ENCODE measurements around the gene MEI4. TPM values are rescaled to one million over a fixed set of nuclear protein-coding genes. Genes with fewer than 3 reads are reported as not detected.

Gene MEI4
- polyA plus RNA-seq, 1 donor from 2014 or later, result not detected

DNA sequence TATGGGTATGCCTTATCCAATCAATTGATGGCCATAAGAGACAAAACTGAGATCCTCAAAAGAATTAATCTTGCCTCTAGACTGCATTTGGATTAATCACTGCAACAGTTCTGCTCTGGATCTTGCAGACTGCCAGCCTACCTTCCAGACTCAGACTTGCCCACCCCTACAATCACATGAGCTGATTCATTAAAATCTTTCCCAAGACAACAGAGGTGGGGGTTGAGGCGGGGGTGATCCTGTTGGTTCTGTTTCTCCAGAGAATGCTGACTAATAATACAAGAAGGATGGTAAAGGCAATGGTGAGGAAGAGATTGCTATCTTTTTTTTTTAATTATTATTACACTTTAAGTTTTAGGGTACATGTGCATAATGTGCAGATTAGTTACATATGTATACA, 43.7 kb upstream of the MEI4 start:
- Histone ChIP-seq H3K4me3 (ENCODE audit: low read length) (no peak overlapping the region), H3K27ac (ENCODE audit: low read length) (no peak overlapping the region), H3K4me2 (ENCODE audit: low read length) (no peak overlapping the region), H4K20me1 (ENCODE audit: insufficient read depth) (no peaks in the 10 kb centered on the region), H3K9me2 (ENCODE audit: insufficient read depth, low read length) (no peaks in the 10 kb centered on the region), H3K9ac (ENCODE audit: low read length) (no peak overlapping the region), H3F3A (ENCODE audit: insufficient read depth, low read length, poor library complexity, severe bottlenecking) (no peaks in the 10 kb centered on the region), H2AFZ (ENCODE audit: low read depth, low read length) (no peak overlapping the region), H3K36me3 (ENCODE audit: insufficient read depth, low read length) (no peaks in the 10 kb centered on the region), H3K79me2 (replicated peaks; ENCODE audit: insufficient read depth, low read length) (no peaks in the 10 kb centered on the region), H3K9me3 (ENCODE audit: low read length) (no peaks in the 10 kb centered on the region), H3K27me3 (ENCODE audit: insufficient read depth, low read depth, low read length) (no peaks in the 10 kb centered on the region)
- TF ChIP-seq MXI1 (conservative IDR thresholded peaks at IDR 0.05; ENCODE audit: poor library complexity, severe bottlenecking) (no peak), SMC3 (conservative IDR thresholded peaks at IDR 0.05; ENCODE audit: poor library complexity) (no peak), EZH2 (IDR thresholded peaks at IDR 0.05; ENCODE audit: borderline replicate concordance, insufficient read depth, low read length, poor library complexity, severe bottlenecking) (no peak), EP300 (conservative IDR thresholded peaks at IDR 0.05; ENCODE audit: poor library complexity, severe bottlenecking) (no peak), RAD21 (conservative IDR thresholded peaks at IDR 0.05) (no peak), TAF1 (IDR thresholded peaks at IDR 0.05; ENCODE audit: low read depth) (no peak), POLR2AphosphoS5 (IDR thresholded peaks at IDR 0.05) (no peak)
- TF ChIP-seq, protein P1, sequence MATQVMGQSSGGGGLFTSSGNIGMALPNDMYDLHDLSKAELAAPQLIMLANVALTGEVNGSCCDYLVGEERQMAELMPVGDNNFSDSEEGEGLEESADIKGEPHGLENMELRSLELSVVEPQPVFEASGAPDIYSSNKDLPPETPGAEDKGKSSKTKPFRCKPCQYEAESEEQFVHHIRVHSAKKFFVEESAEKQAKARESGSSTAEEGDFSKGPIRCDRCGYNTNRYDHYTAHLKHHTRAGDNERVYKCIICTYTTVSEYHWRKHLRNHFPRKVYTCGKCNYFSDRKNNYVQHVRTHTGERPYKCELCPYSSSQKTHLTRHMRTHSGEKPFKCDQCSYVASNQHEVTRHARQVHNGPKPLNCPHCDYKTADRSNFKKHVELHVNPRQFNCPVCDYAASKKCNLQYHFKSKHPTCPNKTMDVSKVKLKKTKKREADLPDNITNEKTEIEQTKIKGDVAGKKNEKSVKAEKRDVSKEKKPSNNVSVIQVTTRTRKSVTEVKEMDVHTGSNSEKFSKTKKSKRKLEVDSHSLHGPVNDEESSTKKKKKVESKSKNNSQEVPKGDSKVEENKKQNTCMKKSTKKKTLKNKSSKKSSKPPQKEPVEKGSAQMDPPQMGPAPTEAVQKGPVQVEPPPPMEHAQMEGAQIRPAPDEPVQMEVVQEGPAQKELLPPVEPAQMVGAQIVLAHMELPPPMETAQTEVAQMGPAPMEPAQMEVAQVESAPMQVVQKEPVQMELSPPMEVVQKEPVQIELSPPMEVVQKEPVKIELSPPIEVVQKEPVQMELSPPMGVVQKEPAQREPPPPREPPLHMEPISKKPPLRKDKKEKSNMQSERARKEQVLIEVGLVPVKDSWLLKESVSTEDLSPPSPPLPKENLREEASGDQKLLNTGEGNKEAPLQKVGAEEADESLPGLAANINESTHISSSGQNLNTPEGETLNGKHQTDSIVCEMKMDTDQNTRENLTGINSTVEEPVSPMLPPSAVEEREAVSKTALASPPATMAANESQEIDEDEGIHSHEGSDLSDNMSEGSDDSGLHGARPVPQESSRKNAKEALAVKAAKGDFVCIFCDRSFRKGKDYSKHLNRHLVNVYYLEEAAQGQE (IDR thresholded peaks at IDR 0.05; ENCODE audit: borderline replicate concordance), result no peak
- TF ChIP-seq, protein P2, sequence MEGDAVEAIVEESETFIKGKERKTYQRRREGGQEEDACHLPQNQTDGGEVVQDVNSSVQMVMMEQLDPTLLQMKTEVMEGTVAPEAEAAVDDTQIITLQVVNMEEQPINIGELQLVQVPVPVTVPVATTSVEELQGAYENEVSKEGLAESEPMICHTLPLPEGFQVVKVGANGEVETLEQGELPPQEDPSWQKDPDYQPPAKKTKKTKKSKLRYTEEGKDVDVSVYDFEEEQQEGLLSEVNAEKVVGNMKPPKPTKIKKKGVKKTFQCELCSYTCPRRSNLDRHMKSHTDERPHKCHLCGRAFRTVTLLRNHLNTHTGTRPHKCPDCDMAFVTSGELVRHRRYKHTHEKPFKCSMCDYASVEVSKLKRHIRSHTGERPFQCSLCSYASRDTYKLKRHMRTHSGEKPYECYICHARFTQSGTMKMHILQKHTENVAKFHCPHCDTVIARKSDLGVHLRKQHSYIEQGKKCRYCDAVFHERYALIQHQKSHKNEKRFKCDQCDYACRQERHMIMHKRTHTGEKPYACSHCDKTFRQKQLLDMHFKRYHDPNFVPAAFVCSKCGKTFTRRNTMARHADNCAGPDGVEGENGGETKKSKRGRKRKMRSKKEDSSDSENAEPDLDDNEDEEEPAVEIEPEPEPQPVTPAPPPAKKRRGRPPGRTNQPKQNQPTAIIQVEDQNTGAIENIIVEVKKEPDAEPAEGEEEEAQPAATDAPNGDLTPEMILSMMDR (IDR thresholded peaks at IDR 0.05; ENCODE audit: poor library complexity, severe bottlenecking), result no peak

DNA sequence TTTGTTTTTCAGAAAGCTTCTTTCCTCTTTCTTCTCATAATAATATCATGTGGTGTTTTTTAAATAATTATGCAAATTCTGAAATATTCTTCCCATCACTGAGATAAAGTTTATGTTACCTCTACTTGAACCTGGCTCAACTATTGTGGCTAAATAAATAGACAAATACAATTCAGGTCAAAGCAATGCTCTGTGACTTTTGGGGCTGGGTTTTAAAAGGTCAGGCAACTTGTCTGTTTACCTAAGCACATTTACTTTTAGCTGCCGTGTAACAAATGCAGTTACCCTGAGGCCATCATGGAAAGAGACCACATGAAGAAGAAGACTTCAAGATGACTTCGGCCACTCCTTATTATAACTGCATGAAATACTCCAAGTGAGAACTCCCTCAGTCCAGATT, 33.7 kb upstream of the MEI4 start:
- Histone ChIP-seq H3K27ac (ENCODE audit: low read length) (no peak overlapping the region), H3K79me2 (replicated peaks; ENCODE audit: insufficient read depth, low read length) (no peaks in the 10 kb centered on the region), H3K9ac (ENCODE audit: low read length) (no peak overlapping the region), H3F3A (ENCODE audit: insufficient read depth, low read length, poor library complexity, severe bottlenecking) (no peaks in the 10 kb centered on the region), H3K4me2 (ENCODE audit: low read length) (no peak overlapping the region), H3K4me3 (ENCODE audit: low read length) (no peak overlapping the region), H3K9me3 (ENCODE audit: low read length) (peaks cover 3% of the 10 kb centered on the region), H2AFZ (ENCODE audit: low read depth, low read length) (no peak overlapping the region), H3K27me3 (ENCODE audit: insufficient read depth, low read depth, low read length) (no peaks in the 10 kb centered on the region), H3K36me3 (ENCODE audit: insufficient read depth, low read length) (no peaks in the 10 kb centered on the region), H4K20me1 (ENCODE audit: insufficient read depth) (no peaks in the 10 kb centered on the region), H3K9me2 (ENCODE audit: insufficient read depth, low read length) (no peaks in the 10 kb centered on the region)
- no peak for TF ChIP-seq EZH2 (IDR thresholded peaks at IDR 0.05; ENCODE audit: borderline replicate concordance, insufficient read depth, low read length, poor library complexity, severe bottlenecking)
- TF ChIP-seq MXI1 (conservative IDR thresholded peaks at IDR 0.05; ENCODE audit: poor library complexity, severe bottlenecking), result no peak
- TF ChIP-seq SMC3 (conservative IDR thresholded peaks at IDR 0.05; ENCODE audit: poor library complexity), result no peak
- TF ChIP-seq, protein P1 (IDR thresholded peaks at IDR 0.05; ENCODE audit: borderline replicate concordance), result no peak
- TF ChIP-seq, protein P2 (IDR thresholded peaks at IDR 0.05; ENCODE audit: poor library complexity, severe bottlenecking), result no peak
- TF ChIP-seq TAF1 (IDR thresholded peaks at IDR 0.05; ENCODE audit: low read depth), result no peak
- no peak for TF ChIP-seq POLR2AphosphoS5 (IDR thresholded peaks at IDR 0.05)
- no peak for TF ChIP-seq RAD21 (conservative IDR thresholded peaks at IDR 0.05)
